Measurements from ENCODE around the gene TMOD4.

DNA sequence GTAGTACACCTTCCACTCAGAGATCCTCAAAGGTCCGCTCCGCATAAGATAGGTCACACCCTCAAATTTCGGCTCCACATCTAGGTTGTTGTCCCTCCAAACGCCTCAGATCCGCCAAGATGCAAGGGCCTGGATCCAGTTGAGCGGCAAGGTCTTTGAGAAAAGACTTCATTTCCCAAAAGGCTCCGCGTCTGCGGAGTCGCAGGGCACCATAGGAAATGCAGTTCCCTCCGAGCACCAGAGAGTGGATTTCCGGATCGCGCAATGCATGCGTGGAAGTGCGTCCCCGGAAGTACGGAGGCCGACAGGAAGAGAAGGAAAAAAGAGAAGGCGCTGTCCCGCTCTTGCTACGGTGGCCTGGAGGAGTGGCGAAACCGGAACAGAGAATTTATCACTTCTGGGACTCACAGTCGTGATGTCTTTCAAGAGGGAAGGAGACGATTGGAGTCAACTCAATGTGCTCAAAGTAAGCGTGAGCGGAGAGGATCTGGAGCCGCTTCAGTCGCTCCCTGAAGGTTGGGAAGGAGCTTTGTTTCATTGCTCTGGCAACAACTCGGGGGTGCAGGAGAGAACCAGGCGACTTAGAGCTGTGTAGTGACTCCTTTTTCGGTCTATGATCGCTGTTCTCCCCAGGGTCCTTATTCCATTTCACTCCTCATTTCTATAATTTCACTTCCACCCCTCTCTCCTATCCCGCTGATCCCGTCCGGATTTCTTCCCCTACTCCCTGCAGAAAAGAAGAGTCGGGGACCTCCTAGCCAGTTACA lies 9.9 kb downstream of the TMOD4 start, which contains the start of the genes LYSMD1 and SCNM1:
- TF ChIP-seq, protein P1, sequence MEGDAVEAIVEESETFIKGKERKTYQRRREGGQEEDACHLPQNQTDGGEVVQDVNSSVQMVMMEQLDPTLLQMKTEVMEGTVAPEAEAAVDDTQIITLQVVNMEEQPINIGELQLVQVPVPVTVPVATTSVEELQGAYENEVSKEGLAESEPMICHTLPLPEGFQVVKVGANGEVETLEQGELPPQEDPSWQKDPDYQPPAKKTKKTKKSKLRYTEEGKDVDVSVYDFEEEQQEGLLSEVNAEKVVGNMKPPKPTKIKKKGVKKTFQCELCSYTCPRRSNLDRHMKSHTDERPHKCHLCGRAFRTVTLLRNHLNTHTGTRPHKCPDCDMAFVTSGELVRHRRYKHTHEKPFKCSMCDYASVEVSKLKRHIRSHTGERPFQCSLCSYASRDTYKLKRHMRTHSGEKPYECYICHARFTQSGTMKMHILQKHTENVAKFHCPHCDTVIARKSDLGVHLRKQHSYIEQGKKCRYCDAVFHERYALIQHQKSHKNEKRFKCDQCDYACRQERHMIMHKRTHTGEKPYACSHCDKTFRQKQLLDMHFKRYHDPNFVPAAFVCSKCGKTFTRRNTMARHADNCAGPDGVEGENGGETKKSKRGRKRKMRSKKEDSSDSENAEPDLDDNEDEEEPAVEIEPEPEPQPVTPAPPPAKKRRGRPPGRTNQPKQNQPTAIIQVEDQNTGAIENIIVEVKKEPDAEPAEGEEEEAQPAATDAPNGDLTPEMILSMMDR (IDR thresholded peaks at IDR 0.05), result peak in 4 of 6 experiments; percentile 33 to 54 (median 38)
- TF ChIP-seq POLR2A (IDR thresholded peaks at IDR 0.05), result peak; percentile 9 to 50
